ENCODE measurements around the gene CIAPIN1.
"Not testable (repeated sequence)": the region's sequence is repeated elsewhere in the genome, so short reads cannot be mapped to it uniquely, and the experiment has no call there.

Gene CIAPIN1

GRCh38 chr16:57407521-57408353 lies 39.4 kb downstream of the CIAPIN1 start:
- DNase-seq (ENCODE audit: low read depth in 2 of 2): no peak

GRCh38 chr16:57406881-57407280 lies 40.3 kb downstream of the CIAPIN1 start:
- DNase-seq (ENCODE audit: low read depth in 2 of 2): no peak

- no peak for DNase-seq (ENCODE audit: low read depth in 2 of 2)
These were observed 42.1 kb downstream of the CIAPIN1 start for GRCh38 chr16:57405097-57405496.

- no peak for DNase-seq (ENCODE audit: low read depth in 2 of 2)
These were observed 43.0 kb downstream of the CIAPIN1 start, which contains the start of gene CCL17 for GRCh38 chr16:57403965-57404817. TSS of gene CCL17 (plus strand) at chr16:57404767. CDS start at chr16:57413933, 9,166 bp downstream.

GRCh38 chr16:57401943-57402640 lies 45.1 kb downstream of the CIAPIN1 start:
- DNase-seq (ENCODE audit: low read depth in 2 of 2): no peak

- not testable (repeated sequence) for DNase-seq (ENCODE audit: low read depth in 2 of 2)
These were observed 49.7 kb downstream of the CIAPIN1 start for GRCh38 chr16:57397493-57397892.

- no peak for DNase-seq (ENCODE audit: low read depth in 2 of 2)
These were observed 50.4 kb downstream of the CIAPIN1 start for GRCh38 chr16:57396786-57397185.

- no peak for DNase-seq (ENCODE audit: low read depth in 2 of 2)
These were observed 52.2 kb downstream of the CIAPIN1 start for GRCh38 chr16:57395026-57395425.

- no peak for DNase-seq (ENCODE audit: low read depth in 2 of 2)
These were observed 52.7 kb downstream of the CIAPIN1 start for GRCh38 chr16:57394444-57394843.

- DNase-seq (ENCODE audit: low read depth in 2 of 2): no peak
These were observed 54.5 kb downstream of the CIAPIN1 start for GRCh38 chr16:57392694-57393093.

- DNase-seq (ENCODE audit: low read depth in 2 of 2): no peak
These were observed 55.5 kb downstream of the CIAPIN1 start for GRCh38 chr16:57391708-57392107.

GRCh38 chr16:57391300-57391699 lies 55.9 kb downstream of the CIAPIN1 start:
- DNase-seq (ENCODE audit: low read depth in 2 of 2): no peak

- DNase-seq (ENCODE audit: low read depth in 2 of 2): no peak
These were observed 56.4 kb downstream of the CIAPIN1 start for GRCh38 chr16:57390636-57391295.

GRCh38 chr16:57389087-57389468 lies 58.1 kb downstream of the CIAPIN1 start:
- DNase-seq (ENCODE audit: low read depth in 2 of 2): no peak

- DNase-seq (ENCODE audit: low read depth in 2 of 2): no peak
These were observed 58.7 kb downstream of the CIAPIN1 start for GRCh38 chr16:57388359-57389086.

GRCh38 chr16:57387598-57388354 lies 59.4 kb downstream of the CIAPIN1 start:
- no peak for DNase-seq (ENCODE audit: low read depth in 2 of 2)

GRCh38 chr16:57386381-57386951 lies 60.7 kb downstream of the CIAPIN1 start:
- no peak for DNase-seq (ENCODE audit: low read depth in 2 of 2)

GRCh38 chr16:57385083-57385482 lies 62.1 kb downstream of the CIAPIN1 start:
- no peak for DNase-seq (ENCODE audit: low read depth in 2 of 2)

- no peak for DNase-seq (ENCODE audit: low read depth in 2 of 2)
These were observed 62.7 kb downstream of the CIAPIN1 start for GRCh38 chr16:57384248-57385070.

All from activated CD8-positive, alpha-beta memory T cell treated with anti-CD3 and anti-CD28 coated beads for 4 hours (primary cell).